HL-60 (cell line): Measurements from ENCODE around the gene TMEM63B.
A peak's percentile ranks its signal among the peaks of the same experiment; 100 is the strongest.

Experiments used
- DNase-seq, 2 experiments: peaks; one replicate each; pipeline ENCODE4 v3.0.0-alpha.2; 2010 to 2020; ENCODE audit warnings: low read depth in 1 of 2, low spot score in 1 of 2
- H3K27ac ChIP-seq: fragments of 250-450 bp; sonication (Bioruptor Pico); replicated peaks from 2 replicates; pipeline ENCODE4 v1.5.1; 2020; ENCODE audit warnings: mild to moderate bottlenecking, moderate library complexity
- H3K27me3 ChIP-seq: fragments of 250-450 bp; sonication (Bioruptor Pico); 2 replicates; pipeline ENCODE4 v1.5.1; 2021; ENCODE audit warnings: mild to moderate bottlenecking, moderate library complexity; ENCODE audit not compliant: insufficient read depth, poor library complexity, severe bottlenecking
- H3K4me3 ChIP-seq: replicated peaks from 2 replicates; pipeline ENCODE4 v1.5.1; 2011; ENCODE audit warnings: mild to moderate bottlenecking, control low read depth, low read length; ENCODE audit not compliant: insufficient read depth
- CTCF ChIP-seq: IDR thresholded peaks from one replicate; pipeline ENCODE4 v1.5.1; 2011; ENCODE audit warnings: low read length, control low read depth, inconsistent platforms; ENCODE audit not compliant: insufficient read depth
- GABPA ChIP-seq: IDR thresholded peaks from 2 replicates; pipeline ENCODE4 v1.6.1; 2012; ENCODE audit warnings: low read depth
- POLR2AphosphoS5 ChIP-seq: IDR thresholded peaks from 2 replicates; pipeline ENCODE4 v1.6.1; 2012; ENCODE audit warnings: low read depth
- REST ChIP-seq: IDR thresholded peaks from 2 replicates; pipeline ENCODE4 v1.6.1; 2012; ENCODE audit warnings: low read depth; ENCODE audit not compliant: insufficient replicate concordance
- SPI1 ChIP-seq: IDR thresholded peaks from 2 replicates; pipeline ENCODE4 v1.6.1; 2012; ENCODE audit warnings: low read depth, mild to moderate bottlenecking, borderline replicate concordance

Gene TMEM63B

GRCh38 chr6:44133003-44133931, 5.9 kb downstream of the TMEM63B start:
- no peak overlapping the region for H3K4me3 ChIP-seq
- H3K27ac ChIP-seq = no peak overlapping the region
- TF ChIP-seq POLR2AphosphoS5 (no peak), REST (no peak), CTCF (no peak), GABPA (no peak), SPI1 (no peak)
- DNase-seq = peak in 1 of 2 experiments; percentile 19
- no peaks in the 10 kb centered on the region for H3K27me3 ChIP-seq

GRCh38 chr6:44133981-44134711, 6.8 kb downstream of the TMEM63B start:
- no peaks in the 10 kb centered on the region for H3K27me3 ChIP-seq
- TF ChIP-seq CTCF (no peak), SPI1 (no peak), GABPA (no peak), POLR2AphosphoS5 (no peak), REST (no peak)
- no peak overlapping the region for H3K27ac ChIP-seq
- H3K4me3 ChIP-seq = no peak overlapping the region
- no peak for DNase-seq

GRCh38 chr6:44135173-44135758, 7.9 kb downstream of the TMEM63B start:
- H3K4me3 ChIP-seq = no peak overlapping the region
- DNase-seq = no peak
- no peaks in the 10 kb centered on the region for H3K27me3 ChIP-seq
- H3K27ac ChIP-seq = no peak overlapping the region
- no peak for TF ChIP-seq CTCF
- TF ChIP-seq POLR2AphosphoS5 = no peak
- TF ChIP-seq SPI1 = no peak
- no peak for TF ChIP-seq GABPA
- TF ChIP-seq REST = no peak
